HG03175 (cell line): Measurements from ENCODE around the gene AKT1S1.
A peak's percentile ranks its signal among the peaks of the same experiment; 100 is the strongest.
"Not testable (repeated sequence)": the region's sequence is repeated elsewhere in the genome, so short reads cannot be mapped to it uniquely, and the experiment has no call there.

Source experiments
- ATAC-seq: cut with Tn5 transposase; IDR thresholded peaks from one replicate; pipeline ENCODE4 v1.9.1; 2021; ENCODE audit warnings: mild to moderate bottlenecking, moderate library complexity; ENCODE audit not compliant: unreplicated experiment

The AKT1S1 gene

GRCh38 chr19:49877020-49877878 lies at the start of gene AKT1S1, which contains the start of gene TBC1D17:
TSS of gene AKT1S1 (minus strand) at chr19:49877355. CDS start at chr19:49873295, 4,060 bp downstream.
TSS of gene TBC1D17 (plus strand) at chr19:49877702. CDS start at chr19:49877724, 22 bp downstream.
- peak; percentile 62 for ATAC-seq

- no peak for ATAC-seq
These were observed 49.4 kb upstream of the AKT1S1 start for GRCh38 chr19:49926515-49926914.

DNA sequence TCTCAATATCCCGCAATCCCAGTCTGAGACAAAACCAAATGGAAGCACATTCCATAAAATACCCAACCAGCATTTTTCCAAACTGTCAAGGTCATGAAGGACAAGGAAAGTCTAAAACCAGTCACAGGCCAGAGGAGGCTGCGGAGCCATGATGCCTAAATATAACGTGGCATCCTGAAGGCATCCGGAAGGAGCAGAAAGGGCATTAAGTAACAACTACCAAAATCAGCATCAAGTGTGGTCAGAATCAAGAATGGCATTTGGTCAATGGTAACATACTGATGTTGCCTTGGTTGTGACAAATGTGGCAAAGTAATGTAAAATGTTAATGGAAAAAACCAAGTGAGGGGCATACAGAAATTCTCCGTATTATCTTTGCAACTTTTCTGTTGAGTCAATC lies 48.3 kb upstream of the AKT1S1 start:
- no peak for ATAC-seq

GRCh38 chr19:49924881-49925210 lies 47.7 kb upstream of the AKT1S1 start:
- not testable (repeated sequence) for ATAC-seq

GRCh38 chr19:49924004-49924880 lies 47.1 kb upstream of the AKT1S1 start:
- no peak for ATAC-seq

DNA sequence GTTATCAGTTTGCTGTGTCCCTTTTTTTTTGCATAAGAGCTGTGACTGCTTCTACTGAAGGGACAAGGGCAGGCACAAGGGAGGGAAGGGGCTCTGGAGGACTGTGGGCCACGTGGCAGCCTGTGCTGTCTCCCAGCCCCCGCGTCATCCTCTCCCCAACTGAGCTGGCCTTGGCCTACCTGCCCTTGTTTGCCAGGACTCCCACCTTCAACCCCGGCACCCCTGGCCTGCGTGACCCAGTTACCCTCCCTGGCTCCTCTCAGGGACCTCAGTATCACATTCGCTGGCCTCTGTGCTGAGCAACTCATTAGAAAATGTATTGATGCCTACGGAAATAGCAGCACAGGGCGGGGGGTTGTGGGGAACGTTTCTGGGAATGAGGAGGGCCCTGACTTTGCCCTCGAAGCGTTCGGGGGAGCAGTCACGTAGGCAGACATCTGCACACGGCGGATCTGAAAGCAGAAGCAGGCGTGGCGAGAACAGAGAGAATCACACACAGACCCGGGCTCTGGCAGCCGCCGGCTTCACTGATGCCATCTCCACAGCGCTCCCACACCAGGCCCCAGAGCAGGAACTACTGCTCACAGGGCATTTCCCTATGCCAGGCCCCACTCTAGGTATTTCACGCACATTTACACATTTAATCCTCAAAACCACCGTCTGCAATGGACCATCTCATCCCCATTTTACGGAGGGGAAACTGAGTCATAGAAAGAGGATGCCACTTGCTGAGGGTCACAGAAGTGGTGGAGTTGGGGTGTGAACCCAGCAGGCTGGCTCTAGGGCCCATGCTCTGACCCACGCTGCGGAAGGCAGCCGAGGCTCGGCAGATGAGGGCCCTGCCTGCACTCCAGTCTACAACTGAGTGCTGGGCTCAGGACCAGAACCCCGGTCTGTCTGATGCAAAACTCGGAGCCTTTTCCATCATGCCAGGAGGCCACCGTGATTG lies 46.2 kb upstream of the AKT1S1 start:
- ATAC-seq = no peak

DNA sequence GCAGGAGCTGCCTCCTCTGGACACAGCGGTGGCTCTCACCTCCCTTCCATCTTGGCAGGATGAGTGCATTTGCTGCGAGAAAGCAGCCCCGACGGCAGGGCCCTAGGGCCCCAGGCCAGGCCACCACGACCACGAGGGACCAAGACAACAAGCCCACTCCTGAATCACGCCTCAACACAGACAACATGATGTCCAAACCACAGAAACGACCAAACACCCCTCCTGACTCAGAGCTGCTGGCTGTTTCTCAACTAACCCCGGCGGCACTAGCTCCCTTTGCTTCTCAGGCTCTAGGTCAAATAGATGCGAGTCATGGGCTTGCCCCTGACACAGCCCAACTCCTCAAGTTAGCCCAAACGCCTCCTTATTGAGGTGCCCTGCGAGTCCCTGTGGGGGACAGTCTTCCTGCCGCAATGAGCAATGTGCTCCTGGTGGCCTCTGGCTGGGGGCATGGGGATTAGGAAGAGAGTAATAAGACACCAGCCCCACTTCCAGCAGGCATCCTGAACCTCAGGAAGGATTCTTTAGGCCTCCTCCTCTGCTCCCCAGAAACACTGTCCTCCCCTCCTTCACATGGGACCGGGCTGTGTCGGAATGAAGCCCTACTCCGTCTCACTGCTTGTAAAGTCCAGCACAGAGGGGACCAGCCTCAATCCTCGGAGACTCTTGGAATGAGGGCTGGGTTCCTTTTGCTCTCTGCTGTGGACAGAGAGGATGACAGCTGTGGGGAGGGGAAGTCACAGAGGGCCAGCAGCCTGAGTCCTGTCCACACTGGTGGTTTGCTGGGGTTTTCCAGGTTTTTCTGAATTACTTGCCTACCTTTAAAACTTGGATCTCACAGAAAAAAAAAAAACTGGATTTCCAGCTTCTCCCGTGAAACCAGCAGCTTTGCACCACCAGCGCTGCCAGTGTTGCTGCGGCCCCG lies 45.0 kb upstream of the AKT1S1 start:
- ATAC-seq = no peak

DNA sequence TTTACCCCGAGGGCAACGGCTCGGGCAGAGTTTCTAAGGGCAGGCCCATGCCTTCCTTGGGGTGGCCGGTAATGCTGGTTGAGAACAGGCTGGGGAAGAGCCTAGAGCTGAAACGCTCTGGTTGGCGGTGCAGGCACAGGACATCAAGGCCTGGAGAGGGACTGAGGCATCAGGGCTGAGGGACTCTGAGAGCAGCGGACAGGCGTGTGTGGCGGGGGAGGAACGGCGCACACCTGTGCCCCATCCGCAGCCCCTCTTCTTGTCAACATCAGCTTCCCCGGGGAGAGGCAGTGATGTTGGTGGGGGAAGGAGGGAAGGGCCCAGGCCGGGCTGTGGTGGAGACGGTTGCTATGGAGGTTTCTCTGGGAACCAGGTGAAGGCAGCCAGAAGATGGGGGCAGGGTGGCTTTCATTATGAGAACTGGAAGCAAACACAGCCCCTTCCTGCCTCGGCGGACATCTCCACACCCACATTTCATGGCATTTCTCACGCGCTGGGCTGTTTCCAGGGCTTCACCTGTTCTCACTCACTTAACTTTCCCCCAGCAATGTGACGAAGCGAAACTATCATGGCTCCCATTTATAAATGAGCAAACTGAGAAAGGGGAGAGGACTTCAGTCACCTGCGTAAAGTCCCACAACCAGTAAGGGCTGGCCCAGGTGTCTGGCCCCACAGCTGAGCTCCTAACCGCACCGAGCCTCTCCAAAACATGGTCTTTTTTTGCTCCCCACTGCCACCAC lies 43.6 kb upstream of the AKT1S1 start:
- ATAC-seq = no peak

DNA sequence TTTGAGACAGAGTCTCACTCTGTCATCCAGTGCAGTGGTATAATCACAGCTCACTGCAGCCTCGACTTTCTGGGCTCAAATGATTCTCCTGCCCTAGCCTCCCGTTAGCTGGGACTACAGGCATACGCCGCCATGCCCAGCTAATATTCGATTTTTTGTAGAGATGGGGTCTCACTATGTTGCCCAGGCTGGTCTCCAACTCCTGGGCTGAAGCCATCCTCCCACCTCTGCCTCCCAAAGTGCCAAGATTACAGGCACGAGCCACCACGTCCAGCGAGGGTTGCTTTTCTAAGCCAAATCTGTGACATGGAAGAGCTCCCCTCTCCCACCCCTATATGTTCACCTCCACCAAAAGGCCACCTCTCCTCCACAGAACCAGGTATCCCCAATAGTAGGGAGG lies 40.9 kb upstream of the AKT1S1 start:
- ATAC-seq = no peak

DNA sequence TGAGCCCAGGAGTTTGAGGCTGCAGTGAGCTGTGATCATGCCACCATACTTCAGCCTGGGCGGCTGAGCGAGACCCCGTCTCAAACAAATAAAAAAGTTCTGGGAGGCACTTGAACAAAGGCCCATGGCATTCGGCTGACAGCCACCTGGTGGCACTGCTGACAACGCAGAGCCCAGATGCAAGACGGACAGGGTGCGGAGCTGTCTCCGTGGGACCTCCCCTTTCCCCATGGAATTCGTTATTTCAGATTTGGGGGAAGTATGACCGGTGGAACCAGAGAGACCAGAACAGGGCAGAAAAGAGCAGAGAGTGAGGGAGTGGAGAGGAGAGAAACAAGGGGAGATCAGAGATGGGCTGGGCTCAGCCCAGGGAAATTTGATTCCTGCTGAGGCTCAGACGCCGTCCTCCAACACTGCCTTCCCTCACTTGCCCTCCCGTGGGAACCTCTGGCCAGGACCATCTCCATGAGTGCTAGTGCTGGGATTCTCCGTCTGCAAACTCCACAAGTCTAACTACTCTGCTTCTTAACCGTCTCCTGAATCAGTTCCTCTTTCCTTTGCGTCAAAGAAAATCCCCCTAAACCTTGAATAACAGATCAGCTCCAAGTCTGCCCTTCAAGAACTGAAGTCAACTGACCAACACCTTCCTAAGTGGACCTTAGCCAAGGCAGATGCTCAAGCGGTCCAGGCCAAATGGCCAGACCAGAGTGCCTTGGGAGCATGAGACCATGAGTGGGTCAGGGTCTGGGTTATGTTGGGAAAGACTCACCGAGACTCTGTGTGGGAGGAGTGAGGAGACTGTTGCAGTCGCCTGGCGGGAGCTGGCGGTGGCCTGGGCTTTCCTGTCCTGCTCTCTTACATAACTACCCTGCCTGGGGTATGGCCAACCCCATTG lies 39.9 kb upstream of the AKT1S1 start:
- no peak for ATAC-seq

DNA sequence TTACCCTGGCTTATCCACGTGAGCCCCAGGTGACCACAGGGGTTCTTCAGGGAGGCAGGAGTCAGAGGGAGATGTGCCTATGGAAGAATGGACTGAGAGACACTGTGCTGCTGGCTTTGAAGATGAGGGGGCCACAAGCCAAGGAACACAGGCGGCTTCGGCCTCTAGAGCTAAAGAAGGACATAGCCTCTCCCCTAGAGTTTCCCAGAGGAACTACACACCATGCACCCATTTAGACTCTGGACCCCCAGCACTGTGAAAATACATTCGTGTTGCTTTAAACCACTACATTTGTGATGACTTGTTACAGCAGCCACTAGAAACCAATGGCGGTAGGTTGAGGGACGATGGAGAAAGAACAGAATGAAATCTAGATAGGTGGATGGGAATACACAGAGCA lies 38.1 kb upstream of the AKT1S1 start:
- ATAC-seq = no peak

DNA sequence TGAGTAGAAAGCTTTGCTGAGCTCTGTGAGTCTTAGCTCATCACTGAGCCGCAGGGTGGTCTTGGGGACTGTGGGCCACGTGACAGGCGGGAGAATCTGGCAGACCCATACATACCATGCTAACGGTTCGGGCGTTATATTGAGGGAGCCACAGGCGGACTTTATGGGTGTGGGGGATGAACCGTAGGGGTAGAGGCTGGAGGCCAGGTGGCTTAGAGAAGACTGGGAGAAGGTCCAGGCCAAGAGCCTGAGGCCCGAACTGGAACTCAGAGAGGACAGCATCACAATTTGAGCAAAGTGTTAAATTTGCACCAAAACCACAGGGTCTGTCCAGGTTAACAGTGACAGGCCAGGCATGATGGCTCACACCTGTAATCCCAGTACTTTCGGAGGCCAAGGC lies 36.6 kb upstream of the AKT1S1 start:
- no peak for ATAC-seq

DNA sequence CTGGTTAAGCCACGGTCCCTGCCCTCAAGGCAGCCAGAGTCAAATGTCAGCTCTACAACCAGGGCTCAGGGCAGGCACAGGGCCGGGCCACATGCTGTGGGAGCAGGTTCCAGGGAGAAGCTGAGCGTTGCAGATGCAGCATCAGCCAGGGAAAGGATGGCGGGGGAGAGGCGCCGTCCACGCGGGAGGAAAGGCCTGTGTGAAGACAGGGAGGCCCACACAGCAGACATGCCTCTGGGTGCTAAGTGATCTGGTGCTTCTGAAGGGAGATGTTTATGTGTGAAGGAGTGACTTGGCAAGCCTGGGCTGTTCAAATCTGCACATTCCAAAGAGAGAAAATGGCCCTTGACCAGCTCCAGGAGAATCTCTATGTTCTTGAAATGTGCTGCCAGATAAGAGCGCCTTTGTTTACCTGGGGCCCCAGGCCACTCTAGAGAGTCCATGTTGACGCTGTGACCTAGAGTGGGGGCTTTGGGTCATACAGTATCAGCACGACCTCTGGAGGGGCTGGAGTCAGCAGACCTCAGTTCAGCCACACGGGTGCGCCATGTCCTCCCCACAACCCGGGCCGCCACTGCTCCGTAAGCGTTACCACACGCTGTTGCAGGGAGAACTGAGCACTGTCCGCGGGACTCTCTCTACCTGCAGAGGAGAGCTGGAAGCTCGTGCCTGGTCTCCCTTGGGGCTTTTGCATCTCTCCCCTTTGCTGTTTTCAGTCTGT lies 36.0 kb upstream of the AKT1S1 start:
- no peak for ATAC-seq

DNA sequence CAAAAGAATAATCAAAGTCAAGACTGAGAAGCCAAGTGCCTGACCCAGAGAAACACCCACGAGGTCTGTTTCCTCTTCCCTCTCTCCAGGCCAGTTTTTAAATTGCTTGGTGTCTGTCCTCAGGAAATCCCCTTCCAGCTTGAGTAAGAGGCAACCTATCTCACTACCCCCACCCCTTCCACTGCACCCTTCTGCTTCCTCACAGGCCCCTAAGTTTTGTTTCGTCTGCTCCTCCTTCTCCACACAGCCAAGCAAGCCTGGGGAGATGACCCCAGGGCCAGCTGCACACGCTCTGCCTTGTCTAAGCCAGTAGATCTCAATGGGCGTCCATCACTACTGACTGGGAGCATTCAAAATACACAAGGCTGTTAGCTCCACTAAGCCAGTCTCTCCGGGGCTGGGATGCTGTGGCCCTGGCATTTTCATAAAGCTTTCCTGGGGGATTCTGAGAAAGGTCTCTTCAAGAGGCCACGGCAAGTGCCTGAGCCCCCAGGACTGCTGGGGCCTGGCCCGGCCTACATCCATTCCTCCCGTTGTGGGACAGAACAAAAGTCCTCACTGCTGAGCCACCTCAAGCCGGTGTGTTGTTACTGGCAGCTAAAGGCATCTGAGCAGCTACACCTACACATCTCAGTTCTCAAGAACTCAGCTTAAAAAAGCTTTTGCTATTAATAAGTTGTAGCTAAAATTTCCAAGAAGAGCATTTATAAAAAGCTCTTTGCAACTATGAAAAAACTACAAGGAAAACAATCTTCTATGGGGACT lies 34.4 kb upstream of the AKT1S1 start:
- ATAC-seq = no peak

DNA sequence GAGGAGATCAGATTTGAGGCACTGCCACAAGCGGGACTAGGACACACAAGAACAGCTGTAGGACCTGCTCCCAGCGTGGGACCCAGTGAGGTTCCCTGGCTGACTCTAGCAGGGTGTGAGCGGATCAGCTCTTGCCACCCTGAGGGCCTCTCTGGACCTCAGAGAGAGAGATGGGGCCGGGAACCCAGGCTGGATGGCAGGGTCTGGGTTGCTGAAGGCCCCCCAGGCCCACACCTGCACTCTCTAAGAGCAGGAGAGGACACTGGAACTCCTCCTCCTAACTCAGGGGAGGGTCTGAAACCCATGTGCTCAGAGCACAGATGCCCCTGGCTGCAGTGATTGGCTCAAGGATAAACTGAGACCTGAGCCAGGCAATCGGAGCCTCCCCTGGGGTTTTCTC lies 33.0 kb upstream of the AKT1S1 start:
- no peak for ATAC-seq
